Activated CD8-positive, alpha-beta memory T cell treated with anti-CD3 and anti-CD28 coated beads, Interleukin-2, amount 10 ng/mL, durations not matched to agents 7 days and 5 days (primary cell): ENCODE measurements around the gene DPPA5. TPM values are rescaled to one million over a fixed set of nuclear protein-coding genes. Genes with fewer than 3 reads are reported as not detected.

Experiments used
- ATAC-seq: fragments of 150-1000 bp; cut with Tn5 transposase; one replicate; pipeline ENCODE4 v1.10.0; 2021; ENCODE audit warnings: moderate library complexity
- CTCF ChIA-PET: fragments of 350-600 bp; sonication (Branson Sonifier 250); formaldehyde crosslinking; loops from one replicate; lab custom pipeline; 2021; ENCODE audit warnings: antibody characterized with exemption; lab: Charles Lee
- DNase-seq: peaks from one replicate; pipeline ENCODE4 v3.0.0-alpha.2; 2020
- H3K27ac Mint-ChIP-seq: one replicate; pipeline ENCODE4 v1.8.0; 2021; ENCODE audit warnings: mild to moderate bottlenecking, mixed read lengths
- H3K27me3 Mint-ChIP-seq: one replicate; pipeline ENCODE4 v1.8.0; 2021; ENCODE audit warnings: mixed read lengths
- H3K36me3 Mint-ChIP-seq: one replicate; pipeline ENCODE4 v1.8.0; 2021; ENCODE audit warnings: mild to moderate bottlenecking, mixed read lengths
- H3K4me1 Mint-ChIP-seq: one replicate; pipeline ENCODE4 v1.8.0; 2021; ENCODE audit warnings: mixed read lengths
- H3K4me3 Mint-ChIP-seq: one replicate; pipeline ENCODE4 v1.8.0; 2021; ENCODE audit warnings: mild to moderate bottlenecking, moderate library complexity, mixed read lengths
- H3K9me3 Mint-ChIP-seq: one replicate; pipeline ENCODE4 v1.8.0; 2022; ENCODE audit warnings: low read depth, mixed read lengths
- total RNA-seq, 2 experiments: library from RNA; stranded (reverse); gene quantifications; one replicate each; pipeline ENCODE4 v1.2.3, GENCODE V29; 2021

Gene DPPA5
- total RNA-seq, 2 experiments from 2014 or later = not detected

DNA sequence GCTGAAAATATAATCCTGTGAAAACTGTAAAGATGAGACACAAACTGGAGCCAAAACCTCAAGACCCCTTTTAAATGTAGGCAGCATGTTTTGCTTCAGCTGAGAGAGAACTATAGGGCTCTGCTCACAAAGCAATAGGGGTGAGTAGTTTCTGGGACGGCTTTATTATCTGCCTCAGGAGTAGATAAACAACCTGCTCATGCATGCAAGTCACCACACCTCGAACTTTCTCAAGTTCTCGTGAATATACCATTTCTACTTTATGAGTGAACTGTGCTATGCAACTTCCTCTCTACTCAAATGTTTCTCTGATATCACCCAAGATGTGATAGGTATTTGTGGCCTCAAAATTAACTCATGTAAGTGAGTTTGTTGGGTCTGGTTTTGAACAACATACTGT is 23.1 kb upstream of the DPPA5 start:
- Mint-ChIP-seq H3K27me3 (no peaks in the 10 kb centered on the region), H3K4me3 (no peak overlapping the region), H3K4me1 (no peaks in the 10 kb centered on the region), H3K9me3 (no peaks in the 10 kb centered on the region), H3K27ac (no peak overlapping the region), H3K36me3 (no peaks in the 10 kb centered on the region)
- CTCF ChIA-PET = interaction anchor here (1.1 to 3.6 kb wide), 3 partner anchors 12 to 276 kb away, joined by 3 to 14 read pairs (median 3); no protein-coding TSS in a partner anchor
- ATAC-seq (no peak), DNase-seq (no peak)

DNA sequence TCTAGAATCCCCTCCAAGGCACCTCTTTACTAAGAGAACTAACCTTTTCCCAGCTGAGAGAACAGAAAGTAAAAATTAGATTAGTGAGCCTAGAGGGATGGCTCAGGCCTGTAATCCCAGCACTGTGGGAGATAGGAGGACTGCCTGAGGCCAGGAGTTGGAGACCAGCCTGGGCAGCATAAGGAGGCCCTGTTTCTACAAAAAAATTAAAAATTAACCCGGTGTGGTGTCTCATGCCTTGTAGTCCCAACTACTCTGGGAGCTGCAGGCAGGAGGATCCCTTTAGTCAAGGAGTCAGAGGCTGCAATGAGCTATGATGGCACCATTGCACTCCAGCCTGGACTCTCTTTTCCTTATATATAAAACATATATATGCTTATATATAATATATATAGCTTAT is 21.1 kb upstream of the DPPA5 start:
- Mint-ChIP-seq H3K27me3 (no peaks in the 10 kb centered on the region), H3K4me3 (no peak overlapping the region), H3K4me1 (no peaks in the 10 kb centered on the region), H3K27ac (no peak overlapping the region), H3K36me3 (no peaks in the 10 kb centered on the region), H3K9me3 (no peaks in the 10 kb centered on the region)
- CTCF ChIA-PET = interaction anchor here (0.6 to 1.0 kb wide), 2 partner anchors 14 to 142 kb away, joined by 3 read pairs; no protein-coding TSS in a partner anchor
- ATAC-seq (no peak), DNase-seq (no peak)

DNA sequence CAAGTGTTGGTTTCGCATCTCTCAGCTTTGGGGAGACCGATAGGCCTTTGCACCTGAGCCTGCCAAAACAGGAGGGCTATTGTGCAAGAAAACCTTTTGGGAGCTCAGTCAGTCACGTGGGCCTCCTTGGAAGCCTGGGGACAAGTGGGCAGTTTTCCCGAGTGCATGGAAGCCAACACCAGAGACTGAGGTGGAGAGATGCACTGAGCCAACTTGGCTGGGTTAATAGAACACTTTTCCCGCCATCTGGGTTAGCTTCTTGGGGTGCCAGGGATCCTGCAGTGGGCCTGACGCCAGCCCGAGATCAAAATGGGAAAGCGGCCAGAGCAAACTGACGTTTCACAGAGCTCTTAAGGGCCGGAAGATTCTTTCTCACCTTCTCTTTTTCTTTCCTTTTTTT is 18.4 kb upstream of the DPPA5 start:
- H3K27me3 Mint-ChIP-seq = no peaks in the 10 kb centered on the region
- no peak overlapping the region for H3K27ac Mint-ChIP-seq
- no peak overlapping the region for H3K4me3 Mint-ChIP-seq
- DNase-seq = no peak
- CTCF ChIA-PET = interaction anchor here (1.2 kb wide), 1 partner anchor 9 kb away, joined by 3 read pairs; no protein-coding TSS in a partner anchor
- H3K4me1 Mint-ChIP-seq = no peaks in the 10 kb centered on the region
- no peaks in the 10 kb centered on the region for H3K36me3 Mint-ChIP-seq
- no peaks in the 10 kb centered on the region for H3K9me3 Mint-ChIP-seq
- ATAC-seq = no peak

DNA sequence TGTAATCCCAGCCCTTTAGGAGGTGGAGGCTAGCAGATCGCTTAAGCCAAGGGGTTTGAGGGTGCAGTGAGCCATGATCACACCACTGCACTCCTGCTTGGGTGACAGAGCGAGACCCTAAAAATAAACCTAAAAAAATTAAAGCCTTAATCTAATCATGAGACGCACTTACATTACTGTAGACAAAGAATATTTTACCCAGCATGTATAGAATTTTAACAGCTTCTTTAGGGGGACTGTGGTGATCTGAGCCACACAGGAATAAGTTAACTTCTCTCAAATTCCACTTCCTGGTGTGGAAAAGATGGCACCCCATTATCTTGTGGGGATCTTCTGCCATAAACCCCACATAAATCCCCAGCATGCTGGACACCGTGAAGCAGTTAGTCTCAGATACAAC is 17.9 kb upstream of the DPPA5 start:
- no peak overlapping the region for H3K4me3 Mint-ChIP-seq

DNA sequence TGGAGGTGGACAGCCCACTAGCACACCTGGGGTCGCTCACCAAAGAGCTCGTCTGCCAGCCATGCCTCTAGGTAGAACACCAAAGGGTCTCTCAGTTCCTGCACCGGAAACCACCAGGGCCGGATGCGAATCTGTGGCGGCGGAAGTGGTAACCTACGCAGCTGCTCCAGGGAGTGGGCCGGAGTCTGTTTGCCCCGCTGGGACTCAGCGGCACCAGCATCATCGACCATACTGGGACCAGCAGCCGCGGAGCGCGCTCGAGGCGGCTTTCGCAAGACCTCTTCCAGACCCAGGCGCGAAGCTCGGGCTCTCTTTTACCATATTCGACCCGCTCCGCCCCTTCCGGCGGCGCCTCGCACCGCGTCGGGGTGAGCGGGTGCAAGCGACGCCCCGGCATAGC is 15.5 kb upstream of the DPPA5 start, which contains the start of gene OOEP:
Gene OOEP (minus strand): TSS at position 335 of the 400 bp plus-strand sequence. CDS start 105 bp downstream, at position 230.
- CTCF ChIA-PET = no interaction called here
- H3K4me3 Mint-ChIP-seq = no peak within 1 kb of the TSS
- ATAC-seq (no peak), DNase-seq (no peak)
- no peaks in the 10 kb centered on the region for H3K27me3 Mint-ChIP-seq
- H3K36me3 Mint-ChIP-seq = no peaks in the 10 kb centered on the region
- H3K27ac Mint-ChIP-seq = no peak within 1 kb of the TSS
- H3K4me1 Mint-ChIP-seq = no peaks in the 10 kb centered on the region
- H3K9me3 Mint-ChIP-seq = no peaks in the 10 kb centered on the region

More for the DNA sequence above, 17.9 kb upstream of the DPPA5 start:
- Mint-ChIP-seq H3K4me1 (no peaks in the 10 kb centered on the region), H3K27ac (no peak overlapping the region), H3K9me3 (no peaks in the 10 kb centered on the region), H3K27me3 (no peaks in the 10 kb centered on the region), H3K36me3 (no peaks in the 10 kb centered on the region)
- CTCF ChIA-PET = interaction anchor here (1.0 to 1.2 kb wide), 2 partner anchors 9 to 19 kb away, joined by 3 read pairs; no protein-coding TSS in a partner anchor
- DNase-seq (no peak), ATAC-seq (no peak)

DNA sequence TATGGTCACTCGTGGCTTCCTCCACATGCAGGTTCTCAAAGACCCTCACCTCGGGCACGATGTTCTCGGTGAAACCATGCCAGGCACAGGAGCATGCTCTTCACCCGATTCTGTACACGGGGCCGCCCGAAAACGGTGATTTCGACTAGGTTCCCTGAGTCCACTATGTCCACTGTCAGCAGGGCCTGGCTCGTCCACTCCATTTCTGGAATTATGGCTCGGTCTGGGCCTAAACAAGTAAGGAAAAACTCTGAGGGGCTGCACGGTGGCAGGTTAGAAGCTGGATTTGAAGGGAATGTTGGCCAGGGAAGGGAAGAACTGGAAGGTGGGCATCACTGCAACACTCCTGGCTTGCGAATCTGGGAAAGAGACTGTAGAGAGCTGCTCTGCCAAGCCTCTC is 15.1 kb upstream of the DPPA5 start:
- CTCF ChIA-PET = no interaction called here
- H3K36me3 Mint-ChIP-seq = no peaks in the 10 kb centered on the region
- H3K4me1 Mint-ChIP-seq = no peaks in the 10 kb centered on the region
- ATAC-seq (no peak), DNase-seq (no peak)
- H3K9me3 Mint-ChIP-seq = no peaks in the 10 kb centered on the region
- H3K27me3 Mint-ChIP-seq = no peaks in the 10 kb centered on the region
- H3K4me3 Mint-ChIP-seq = no peak overlapping the region
- H3K27ac Mint-ChIP-seq = no peak overlapping the region

DNA sequence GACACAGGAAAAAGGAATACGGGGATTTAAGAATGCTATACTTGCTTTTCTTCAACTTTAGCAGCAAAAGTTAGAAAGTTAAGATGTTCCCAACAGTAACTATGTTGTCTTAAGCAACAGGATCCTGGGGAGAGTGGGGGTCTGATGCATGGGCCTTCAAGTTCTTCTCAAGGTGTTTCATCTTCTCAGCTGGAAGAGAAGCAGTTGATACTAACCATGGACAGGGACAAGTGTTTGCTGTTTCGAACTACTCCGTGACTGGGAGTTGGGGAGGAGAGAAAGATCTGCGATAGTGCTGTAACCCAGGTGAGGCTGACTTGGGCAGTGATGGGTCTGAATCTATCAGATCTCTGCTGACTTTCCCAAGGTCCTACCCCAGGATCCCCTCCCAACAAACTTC is 14.6 kb upstream of the DPPA5 start:
- CTCF ChIA-PET = interaction anchor here (0.7 kb wide), 1 partner anchor 38 kb away, joined by 3 read pairs; no protein-coding TSS in a partner anchor

DNA sequence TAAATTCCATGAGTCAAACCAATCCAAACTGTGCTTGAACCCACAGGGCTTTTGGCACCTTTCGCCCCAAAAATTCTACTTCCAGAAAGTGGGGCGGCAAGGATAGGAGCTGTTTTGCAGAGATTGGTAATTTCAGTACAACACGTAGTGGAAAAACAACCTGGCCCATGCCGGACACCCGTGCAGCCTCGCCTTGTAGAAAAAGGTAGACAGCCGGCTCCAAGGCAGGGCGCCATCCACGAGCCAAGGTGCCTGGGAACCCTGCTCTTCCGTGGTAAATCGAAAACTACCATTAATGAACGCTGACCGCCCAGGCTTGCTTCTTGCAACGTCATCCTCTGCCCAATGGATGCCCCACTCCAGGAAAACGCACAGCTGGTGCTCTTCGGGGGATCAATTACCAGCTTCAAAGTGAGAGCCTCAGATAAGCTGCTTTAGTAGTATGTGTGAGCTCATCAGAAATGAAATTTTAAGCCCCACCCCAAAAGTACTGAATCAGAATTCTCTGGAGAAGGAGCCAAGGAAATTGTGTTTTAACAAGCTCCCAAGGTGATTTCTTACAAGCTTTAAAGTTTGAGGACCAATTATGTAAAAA is 13.8 kb upstream of the DPPA5 start:
- no peak overlapping the region for H3K27ac Mint-ChIP-seq
- DNase-seq (no peak), ATAC-seq (no peak)
- no peaks in the 10 kb centered on the region for H3K27me3 Mint-ChIP-seq
- H3K36me3 Mint-ChIP-seq = no peaks in the 10 kb centered on the region
- H3K4me1 Mint-ChIP-seq = no peaks in the 10 kb centered on the region
- no peaks in the 10 kb centered on the region for H3K9me3 Mint-ChIP-seq
- H3K4me3 Mint-ChIP-seq = no peak overlapping the region
- CTCF ChIA-PET = interaction anchor here (0.7 kb wide), 1 partner anchor 37 kb away, joined by 3 read pairs; no protein-coding TSS in a partner anchor

More for the DNA sequence above, 14.6 kb upstream of the DPPA5 start:
- DNase-seq (no peak), ATAC-seq (no peak)
- Mint-ChIP-seq H3K4me3 (no peak overlapping the region), H3K9me3 (no peaks in the 10 kb centered on the region), H3K4me1 (no peaks in the 10 kb centered on the region), H3K27me3 (no peaks in the 10 kb centered on the region), H3K27ac (no peak overlapping the region), H3K36me3 (no peaks in the 10 kb centered on the region)

DNA sequence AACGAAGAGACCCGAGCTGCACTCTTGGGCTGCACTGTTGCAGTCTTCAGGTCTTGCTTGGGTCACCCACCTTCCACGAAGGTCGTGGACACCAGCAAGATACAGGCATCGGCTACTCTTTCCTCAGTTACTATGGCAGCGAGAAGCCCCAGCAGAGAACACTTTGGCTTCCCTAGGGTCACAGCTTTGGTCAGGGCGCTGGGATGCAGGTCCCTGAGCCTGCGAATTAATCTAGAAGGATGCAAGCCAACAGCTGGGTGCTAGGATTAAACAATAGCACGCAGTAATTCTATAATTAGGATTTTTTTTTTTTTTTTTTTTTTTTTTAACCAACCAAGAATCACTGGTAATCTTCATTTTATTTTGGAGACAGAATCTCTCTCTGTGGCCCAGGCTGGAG is 10.5 kb upstream of the DPPA5 start:
- CTCF ChIA-PET = no interaction called here
- H3K9me3 Mint-ChIP-seq = no peaks in the 10 kb centered on the region

DNA sequence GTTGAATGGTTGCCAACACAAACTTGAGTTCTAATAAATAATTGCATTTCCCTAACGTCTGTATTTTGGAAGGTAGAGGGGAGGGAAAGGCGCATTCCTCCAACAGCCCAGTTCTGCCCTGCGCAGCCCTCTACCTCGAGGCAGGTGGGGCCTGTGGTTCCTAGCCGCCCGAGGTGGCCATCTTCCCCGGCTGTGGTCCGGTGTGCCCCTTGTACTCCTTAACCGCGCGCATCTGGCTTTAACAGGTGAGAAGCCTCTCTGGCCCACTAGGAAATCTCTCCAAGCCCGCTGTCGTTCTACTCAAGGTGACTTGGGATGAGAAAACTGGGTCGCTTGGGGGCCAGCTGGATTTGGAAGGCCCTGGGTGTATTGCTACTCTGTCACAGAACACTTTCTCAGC is 10.0 kb upstream of the DPPA5 start:
- no peak for ATAC-seq
- no peaks in the 10 kb centered on the region for H3K4me1 Mint-ChIP-seq
- H3K4me3 Mint-ChIP-seq = no peak overlapping the region
- H3K9me3 Mint-ChIP-seq = no peaks in the 10 kb centered on the region
- no peak overlapping the region for H3K27ac Mint-ChIP-seq
- CTCF ChIA-PET = no interaction called here
- no peaks in the 10 kb centered on the region for H3K36me3 Mint-ChIP-seq
- no peak for DNase-seq
- H3K27me3 Mint-ChIP-seq = no peaks in the 10 kb centered on the region

More for the DNA sequence above, 10.5 kb upstream of the DPPA5 start:
- DNase-seq (no peak), ATAC-seq (no peak)
- Mint-ChIP-seq H3K4me3 (no peak overlapping the region), H3K27me3 (no peaks in the 10 kb centered on the region), H3K27ac (no peak overlapping the region), H3K36me3 (no peaks in the 10 kb centered on the region), H3K4me1 (no peaks in the 10 kb centered on the region)

DNA sequence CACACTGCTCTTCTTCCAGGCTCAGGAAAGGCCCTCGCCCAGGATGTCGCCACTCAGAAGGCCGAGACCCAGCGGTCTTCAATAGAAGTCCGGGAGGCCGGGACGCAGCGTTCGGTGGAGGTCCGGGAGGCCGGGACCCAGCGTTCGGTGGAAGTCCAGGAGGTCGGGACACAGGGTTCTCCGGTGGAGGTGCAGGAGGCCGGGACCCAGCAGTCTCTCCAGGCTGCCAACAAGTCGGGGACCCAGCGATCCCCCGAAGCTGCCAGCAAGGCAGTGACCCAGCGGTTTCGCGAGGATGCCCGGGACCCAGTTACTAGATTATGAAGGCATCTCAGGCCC is 9.4 kb upstream of the DPPA5 start:
- ATAC-seq (no peak), DNase-seq (no peak)
- CTCF ChIA-PET = no interaction called here

DNA sequence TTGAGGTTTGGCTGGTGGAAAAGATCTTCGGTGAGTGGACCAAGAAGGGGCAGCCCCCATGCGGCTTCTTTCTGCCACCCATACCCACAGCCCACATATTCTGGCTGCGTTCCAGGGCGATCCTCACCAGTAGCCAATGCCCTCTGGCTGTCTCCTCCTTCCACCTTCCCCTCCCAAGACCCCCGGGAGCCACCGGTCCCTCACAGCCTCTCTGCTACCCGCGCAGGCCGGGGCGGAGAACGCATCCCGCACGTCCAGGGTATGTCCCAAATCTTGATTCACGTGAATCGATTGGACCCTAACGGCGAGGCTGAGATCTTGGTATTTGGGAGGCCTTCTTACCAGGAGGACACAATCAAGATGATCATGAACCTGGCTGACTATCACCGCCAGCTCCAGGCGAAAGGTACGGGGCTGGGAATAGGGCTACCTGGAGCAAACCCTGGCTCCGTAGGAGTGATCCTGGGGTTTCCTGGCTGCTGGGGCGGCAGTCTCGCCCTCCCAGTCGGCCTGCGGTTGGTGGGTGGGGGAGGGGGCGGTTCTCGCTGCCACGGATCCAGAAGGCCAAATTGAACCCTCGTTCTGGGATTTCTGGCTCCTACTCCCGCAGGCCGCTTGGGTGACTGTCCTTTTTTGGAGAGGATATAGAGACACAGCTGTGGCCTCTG is 8.9 kb upstream of the DPPA5 start:
- CTCF ChIA-PET = no interaction called here
- Mint-ChIP-seq H3K9me3 (no peaks in the 10 kb centered on the region), H3K36me3 (no peaks in the 10 kb centered on the region), H3K27me3 (peaks cover 2% of the 10 kb centered on the region), H3K4me1 (no peaks in the 10 kb centered on the region), H3K27ac (no peak overlapping the region), H3K4me3 (no peak overlapping the region)
- ATAC-seq (no peak), DNase-seq (no peak)

More for the DNA sequence above, 9.4 kb upstream of the DPPA5 start:
- Mint-ChIP-seq H3K4me1 (no peaks in the 10 kb centered on the region), H3K27ac (no peak overlapping the region), H3K36me3 (no peaks in the 10 kb centered on the region), H3K4me3 (no peak overlapping the region), H3K27me3 (peaks cover 2% of the 10 kb centered on the region), H3K9me3 (no peaks in the 10 kb centered on the region)

DNA sequence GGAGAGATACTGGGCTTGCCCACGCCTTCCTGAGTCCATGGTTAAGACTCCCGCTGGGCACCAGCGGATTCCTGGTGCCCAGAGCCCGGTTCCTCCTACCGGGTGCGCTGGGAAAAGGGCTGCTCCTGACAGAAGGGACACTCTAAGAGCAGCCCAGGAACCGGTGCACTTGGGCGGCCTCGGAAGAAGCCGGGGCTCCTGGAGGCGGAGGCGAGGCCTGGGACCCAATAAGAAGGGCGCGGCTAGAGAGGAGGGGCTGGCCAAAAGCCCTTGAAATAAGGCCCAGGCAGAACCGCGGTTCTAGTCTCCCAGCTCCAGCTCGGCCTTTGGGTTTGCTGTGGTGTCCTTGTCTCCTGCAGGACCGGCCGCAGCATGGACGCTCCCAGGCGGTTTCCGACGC is 8.3 kb upstream of the DPPA5 start, which contains the start of gene KHDC3L:
Gene KHDC3L (plus strand): TSS at position 301 of the 400 bp plus-strand sequence. CDS start 72 bp downstream, at position 373.
- DNase-seq (no peak), ATAC-seq (no peak)
- CTCF ChIA-PET = no interaction called here
- H3K4me1 Mint-ChIP-seq = no peaks in the 10 kb centered on the region
- no peak within 1 kb of the TSS for H3K4me3 Mint-ChIP-seq
- no peaks in the 10 kb centered on the region for H3K9me3 Mint-ChIP-seq
- no peak within 1 kb of the TSS for H3K27ac Mint-ChIP-seq
- H3K36me3 Mint-ChIP-seq = no peaks in the 10 kb centered on the region
- peaks cover 2% of the 10 kb centered on the region for H3K27me3 Mint-ChIP-seq

DNA sequence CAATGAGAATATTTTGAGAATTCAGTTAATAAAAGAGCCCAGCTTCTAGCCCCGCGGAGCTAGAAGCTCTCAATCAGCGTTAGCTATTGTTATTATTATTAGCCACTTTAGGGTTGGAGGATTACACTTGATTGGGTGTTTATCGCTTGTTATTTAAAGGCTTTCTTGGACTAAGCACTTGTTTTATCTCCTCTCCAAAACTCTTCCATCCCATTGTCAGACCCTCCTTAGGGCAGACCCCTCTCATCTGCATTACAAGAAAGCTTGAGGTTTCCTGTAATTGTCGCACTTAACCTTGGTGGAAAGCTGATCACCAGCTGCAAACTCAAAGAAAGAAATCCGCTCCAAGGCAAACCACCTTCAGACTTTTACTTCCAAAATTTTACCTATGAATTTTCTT is 4.8 kb downstream of the DPPA5 start:
- Mint-ChIP-seq H3K9me3 (no peaks in the 10 kb centered on the region), H3K27me3 (peaks cover 49% of the 10 kb centered on the region), H3K36me3 (no peaks in the 10 kb centered on the region), H3K4me3 (no peak overlapping the region), H3K27ac (no peak overlapping the region), H3K4me1 (no peaks in the 10 kb centered on the region)
- no peak for ATAC-seq
- CTCF ChIA-PET = no interaction called here
- DNase-seq = no peak
